Motor neuron (in vitro differentiated cells): ENCODE results near the gene VANGL2. TPM values are rescaled to one million over a fixed set of nuclear protein-coding genes. Genes with fewer than 3 reads are reported as not detected.
"Not testable (repeated sequence)": the region's sequence is repeated elsewhere in the genome, so short reads cannot be mapped to it uniquely, and the experiment has no call there.

Experiments used
- ATAC-seq, 8 experiments: fragments of 200-7000 bp; cut with Tn5 transposase; replicated peaks in 6 of 8; 2 replicates each; pipeline ENCODE4 v1.8.0; 2021; ENCODE audit warnings: mild to moderate bottlenecking in 8 of 8, moderate library complexity in 8 of 8
- H3K27ac ChIP-seq, 2 donors: fragments of 250-450 bp; sonication (Bioruptor Pico); 2 replicates each; pipeline ENCODE4 v1.9.0; 2021; ENCODE audit warnings: antibody characterized with exemption in 2 of 2, mild to moderate bottlenecking in 2 of 2, moderate library complexity in 1 of 2
- H3K4me1 ChIP-seq, 2 donors: fragments of 250-450 bp; sonication (Bioruptor Pico); replicated peaks in 1 of 2; 2 replicates each; pipeline ENCODE4 v1.6.1; 2021; ENCODE audit warnings: antibody characterized with exemption in 2 of 2, mild to moderate bottlenecking in 2 of 2, moderate library complexity in 1 of 2
- H3K4me3 ChIP-seq, 5 donors: fragments of 250-450 bp; sonication (Bioruptor Pico); 2 replicates each; pipeline ENCODE4 v1.9.0; 2021; ENCODE audit warnings: antibody characterized with exemption in 5 of 5, mild to moderate bottlenecking in 5 of 5, moderate library complexity in 4 of 5
- WGBS, 10 experiments: fragments of 450-650 bp; shearing (Covaris generic); methylation state at CpG; one replicate each; pipeline ENCODE4 v1.0.0; 2022; 5-methylcytosine and 5-hydroxymethylcytosine counted together
- in situ Hi-C, 9 experiments: fragments of 400-800 bp; cut with MboI; loops; one replicate each; pipeline ENCODE4 v1.15.0; 2021; ENCODE audit warnings: low sequenced_read_pairs in 9 of 9, low pct_unique_long_range_greater_than_20kb in 2 of 9; ENCODE audit not compliant: unreplicated experiment in 9 of 9
- total RNA-seq, 8 experiments: library from RNA; unstranded; fragments of 300-600 nt; gene quantifications; 2 replicates each; pipeline versions ENCODE4 v1.2.3 to v1.2.4, GENCODE V29; 2022

The VANGL2 gene
- total RNA-seq, 8 experiments from 2014 or later: 0.46 to 98.3 (median 54.1) TPM

- in situ Hi-C loops: loop anchor here in 1 of 9 experiments (25.0 kb wide), 1 partner anchor 284 kb away; the partner anchor contains the start of genes IGSF8 and KCNJ9
- no peak overlapping the region for H3K4me3 ChIP-seq
These were observed 28.6 kb upstream of the VANGL2 start for GRCh38 chr1:160371756-160372155.

DNA sequence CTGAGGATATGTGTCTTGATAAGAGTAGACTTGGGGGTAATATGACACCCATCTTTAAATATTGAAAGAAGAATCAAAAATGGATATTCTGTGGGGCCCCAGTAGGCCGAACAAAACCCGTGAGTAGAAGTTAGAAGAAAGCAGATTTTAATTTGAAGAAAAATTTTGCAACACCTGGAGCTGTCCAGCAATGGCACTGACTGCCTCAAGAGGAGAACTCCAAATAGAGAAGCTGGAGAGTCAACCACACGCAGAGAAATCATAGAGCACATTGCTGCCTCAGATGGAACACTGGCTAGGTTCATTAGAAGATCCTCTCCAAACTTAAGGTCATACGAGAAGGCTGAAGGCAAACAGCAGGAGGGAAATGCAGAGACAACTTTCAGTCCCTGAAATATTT, 26.7 kb upstream of the VANGL2 start:
- in situ Hi-C loops: loop anchor here in 1 of 9 experiments (25.0 kb wide), 1 partner anchor 286 kb away; the partner anchor contains the start of genes IGSF8 and KCNJ9
- ATAC-seq: no peak
- Histone ChIP-seq H3K4me1 (peaks cover 27 to 33% of the 10 kb centered on the region in 2 donors), H3K27ac (no peak overlapping the region), H3K4me3 (no peak overlapping the region)
- 23 to 100% (median 96%) methylated on average over 2 to 4 of the region's 4 CpGs for WGBS, 10 experiments

More at GRCh38 chr1:160371756-160372155, 28.6 kb upstream of the VANGL2 start:
- no peak for ATAC-seq
- peaks cover 45 to 48% of the 10 kb centered on the region in 2 donors for H3K4me1 ChIP-seq
- 50 to 100% (median 88%) methylated on average over 1 to 4 of the region's 4 CpGs; no CpG with 5 or more reads in 2 of the 10 experiments for WGBS, 10 experiments
- no peak overlapping the region for H3K27ac ChIP-seq

GRCh38 chr1:160374306-160375110, 25.9 kb upstream of the VANGL2 start:
- peak in 6 of 8 experiments; percentile 30 to 71 (median 56) for ATAC-seq
- H3K4me1 ChIP-seq: peaks cover 26 to 28% of the 10 kb centered on the region in 2 donors
- H3K27ac ChIP-seq: peak overlapping the region; percentile 74 to 82
- in situ Hi-C loops: loop anchor here in 2 of 9 experiments (25.0 kb wide), 2 partner anchors 262 to 287 kb away; partner anchors contain the start of genes ATP1A2 (in 1 of the 2), IGSF8 (in 1 of the 2) and KCNJ9 (in 1 of the 2)
- 61 to 95% (median 82%) methylated on average over 1 to 3 of the region's 6 CpGs; no CpG with 5 or more reads in 4 of the 10 experiments for WGBS, 10 experiments
- H3K4me3 ChIP-seq: no peak overlapping the region

DNA sequence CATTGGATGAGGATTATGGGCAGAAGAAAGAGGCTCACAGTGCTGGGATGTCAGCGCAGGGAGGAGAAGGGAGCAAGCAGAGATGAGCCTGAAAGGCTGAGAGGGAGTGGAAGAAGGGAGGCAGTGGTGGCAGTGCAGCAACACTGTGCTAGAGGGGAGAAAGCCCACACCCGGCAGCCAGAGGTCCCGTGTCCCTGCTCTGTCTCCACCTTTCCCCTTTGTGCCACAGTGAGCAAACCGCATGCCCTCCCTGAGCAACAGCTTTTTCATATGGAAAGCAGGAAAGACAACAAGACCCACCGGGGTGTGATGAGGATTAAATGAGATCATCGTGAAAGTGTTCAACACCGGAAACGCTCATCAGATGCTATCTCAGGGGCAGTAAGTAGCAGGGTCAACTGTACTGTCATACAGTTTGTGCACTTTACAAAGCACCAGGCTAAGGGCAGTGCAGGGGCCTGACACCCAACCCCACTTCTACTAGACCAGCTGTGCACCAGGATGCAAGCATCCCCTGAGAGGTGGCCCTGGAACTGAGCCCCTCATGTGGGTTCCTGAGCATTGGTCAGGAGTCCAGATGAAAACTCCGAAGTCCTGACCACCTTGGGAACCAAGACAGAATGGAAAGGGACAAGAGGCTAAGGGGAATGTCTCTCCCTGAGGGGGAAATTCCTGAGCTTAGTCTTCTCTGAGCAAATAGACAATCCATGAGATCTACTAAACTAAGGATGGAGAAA, 24.4 kb upstream of the VANGL2 start:
- ATAC-seq: peak; percentile 12 to 78 (median 72)
- in situ Hi-C loops: loop anchor here in 1 of 9 experiments (25.0 kb wide), 1 partner anchor 264 kb away; the partner anchor contains the start of gene ATP1A2
- peak overlapping the region; percentile 74 to 82 for H3K27ac ChIP-seq
- peaks cover 26 to 28% of the 10 kb centered on the region in 2 donors for H3K4me1 ChIP-seq
- H3K4me3 ChIP-seq: no peak overlapping the region
- WGBS, 10 experiments: 0 to 33% (median 5%) methylated on average over 1 to 9 of the region's 9 CpGs; no CpG with 5 or more reads in 1 of the 10 experiments

- peak; percentile 67 to 95 (median 78) for ATAC-seq
- H3K4me3 ChIP-seq: no peak overlapping the region
- in situ Hi-C loops: loop anchor here in 1 of 9 experiments (25.0 kb wide), 1 partner anchor 264 kb away; the partner anchor contains the start of gene ATP1A2
- H3K4me1 ChIP-seq: peaks cover 26 to 28% of the 10 kb centered on the region in 2 donors
- WGBS, 10 experiments: 0 to 15% (median 0%) methylated on average over 1 to 5 of the region's 5 CpGs; no CpG with 5 or more reads in 1 of the 10 experiments
- H3K27ac ChIP-seq: peak overlapping the region; percentile 74 to 82
These were observed 23.7 kb upstream of the VANGL2 start for GRCh38 chr1:160376525-160377131.

DNA sequence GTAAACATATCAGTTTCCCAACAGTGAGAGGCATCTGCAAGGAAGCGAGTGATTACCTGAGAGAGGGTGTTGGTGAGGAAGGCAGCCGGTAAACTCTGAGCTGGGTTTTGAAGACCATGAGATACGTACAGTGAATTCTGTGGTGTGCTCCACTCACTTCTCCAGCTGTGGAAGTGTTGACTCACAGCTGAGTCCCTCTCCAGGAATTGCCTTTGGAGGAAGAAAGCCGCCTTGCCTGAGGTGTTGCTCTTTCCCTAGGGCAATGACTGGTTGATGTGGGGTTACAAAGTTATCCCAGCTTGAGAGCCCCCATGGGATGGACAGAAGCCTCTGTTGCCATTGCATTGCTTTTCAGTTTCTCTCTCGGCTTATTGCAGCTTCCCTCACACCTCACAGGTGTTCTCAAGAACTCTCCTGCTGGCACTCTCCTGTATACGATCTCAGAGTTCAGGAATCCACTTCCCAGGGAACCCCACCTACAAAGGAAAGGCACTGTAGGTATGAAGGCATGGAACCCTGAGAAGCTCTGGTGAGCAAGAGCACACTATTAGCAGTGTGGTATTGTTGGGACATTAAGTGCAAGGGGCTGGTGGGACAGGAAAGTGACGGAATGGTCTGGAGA, 22.7 kb upstream of the VANGL2 start:
- peaks cover 26 to 28% of the 10 kb centered on the region in 2 donors for H3K4me1 ChIP-seq
- no peak overlapping the region for H3K27ac ChIP-seq
- in situ Hi-C loops: loop anchor here in 1 of 9 experiments (25.0 kb wide), 1 partner anchor 265 kb away; the partner anchor contains the start of gene ATP1A2
- ATAC-seq: no peak
- no peak overlapping the region for H3K4me3 ChIP-seq
- WGBS, 10 experiments: 0 to 100% (median 69%) methylated on average over 1 to 6 of the region's 7 CpGs; no CpG with 5 or more reads in 2 of the 10 experiments

GRCh38 chr1:160384812-160385211, 15.6 kb upstream of the VANGL2 start:
- H3K4me3 ChIP-seq, H3K4me1 ChIP-seq, H3K27ac ChIP-seq, ATAC-seq: not testable (repeated sequence)
- in situ Hi-C loops: loop anchor here in 1 of 9 experiments (25.0 kb wide), 1 partner anchor 273 kb away; the partner anchor contains the start of gene ATP1A2
- 80 to 100% (median 100%) methylated on average over 1 to 2 of the region's 2 CpGs; no CpG with 5 or more reads in 3 of the 10 experiments for WGBS, 10 experiments

- H3K27ac ChIP-seq, ATAC-seq, H3K4me3 ChIP-seq, H3K4me1 ChIP-seq: not testable (repeated sequence)
- in situ Hi-C loops: loop anchor here in 1 of 9 experiments (25.0 kb wide), 1 partner anchor 276 kb away; the partner anchor contains the start of gene ATP1A2
- 4 to 100% (median 64%) methylated on average over 1 to 4 of the region's 4 CpGs for WGBS, 10 experiments
These were observed 12.0 kb upstream of the VANGL2 start for GRCh38 chr1:160388406-160388805.

- in situ Hi-C loops: loop anchor here in 1 of 9 experiments (25.0 kb wide), 1 partner anchor 282 kb away; the partner anchor contains the start of gene ATP1A2
- ATAC-seq: no peak
These were observed 5.7 kb upstream of the VANGL2 start for GRCh38 chr1:160394673-160395072.

DNA sequence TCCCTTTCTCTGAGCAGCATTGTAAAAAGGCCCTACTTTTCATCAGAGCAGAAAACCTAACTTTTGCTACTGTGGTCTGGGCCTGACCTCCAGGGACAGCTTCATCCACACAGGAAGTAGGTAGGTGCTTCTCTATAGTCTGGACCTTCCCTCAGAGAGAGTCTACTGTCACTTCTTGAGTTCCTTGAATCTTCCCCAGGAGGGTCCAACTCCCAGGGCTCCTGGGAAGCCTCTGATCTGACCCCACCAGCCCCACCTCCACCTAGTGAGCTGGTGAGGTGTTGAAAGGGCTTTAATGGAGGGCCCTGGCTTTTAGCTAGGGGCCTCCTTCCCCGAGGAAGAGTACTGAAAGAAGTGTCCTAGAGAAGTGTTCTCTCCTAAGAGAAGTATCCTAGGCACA, 2.7 kb upstream of the VANGL2 start:
- Histone ChIP-seq H3K4me1 (peaks cover 8 to 14% of the 10 kb centered on the region in 2 donors), H3K27ac (no peak overlapping the region), H3K4me3 (no peak overlapping the region)
- ATAC-seq: no peak
- 0 to 89% (median 80%) methylated on average over 1 of the region's 1 CpG; no CpG with 5 or more reads in 5 of the 10 experiments for WGBS, 10 experiments
- in situ Hi-C loops: loop anchor here in 1 of 9 experiments (25.0 kb wide), 1 partner anchor 285 kb away; the partner anchor contains the start of gene ATP1A2

More at GRCh38 chr1:160394673-160395072, 5.7 kb upstream of the VANGL2 start:
- 37 to 97% (median 88%) methylated on average over 2 to 7 of the region's 8 CpGs; no CpG with 5 or more reads in 2 of the 10 experiments for WGBS, 10 experiments
- no peak overlapping the region for H3K4me3 ChIP-seq
- H3K4me1 ChIP-seq: peaks cover 6% of the 10 kb centered on the region in 2 donors
- no peak overlapping the region for H3K27ac ChIP-seq

- Histone ChIP-seq H3K4me3 (no peak overlapping the region), H3K27ac (no peak overlapping the region), H3K4me1 (peaks cover 17 to 26% of the 10 kb centered on the region in 2 donors)
- 28 to 100% (median 100%) methylated on average over 1 to 4 of the region's 4 CpGs; no CpG with 5 or more reads in 3 of the 10 experiments for WGBS, 10 experiments
- no peak for ATAC-seq
- in situ Hi-C loops: loop anchor here in 1 of 9 experiments (25.0 kb wide), 1 partner anchor 287 kb away; the partner anchor contains the start of gene ATP1A2
These were observed 1.5 kb upstream of the VANGL2 start for GRCh38 chr1:160398823-160399222.
